HuH-7 (cell line): ENCODE measurements around the gene MAMDC4.
"Not testable (repeated sequence)": the region's sequence is repeated elsewhere in the genome, so short reads cannot be mapped to it uniquely, and the experiment has no call there.

Experiments used
- DNase-seq: peaks from one replicate; pipeline ENCODE4 v3.0.0; 2011; ENCODE audit warnings: low spot score

The MAMDC4 gene

GRCh38 chr9:136825295-136826187 lies 26.6 kb upstream of the MAMDC4 start:
- DNase-seq, result no peak

GRCh38 chr9:136826188-136826541 lies 26.0 kb upstream of the MAMDC4 start:
- no peak for DNase-seq

- DNase-seq, result no peak
Measured at GRCh38 chr9:136826703-136827582, 25.2 kb upstream of the MAMDC4 start.

- no peak for DNase-seq
Measured at GRCh38 chr9:136827794-136828473, 24.2 kb upstream of the MAMDC4 start.

GRCh38 chr9:136828474-136829140 lies 23.5 kb upstream of the MAMDC4 start:
- no peak for DNase-seq

GRCh38 chr9:136829412-136829811 lies 22.7 kb upstream of the MAMDC4 start:
- no peak for DNase-seq

- DNase-seq, result no peak
Measured at GRCh38 chr9:136829981-136830885, 21.9 kb upstream of the MAMDC4 start.

GRCh38 chr9:136831002-136831719 lies 21.0 kb upstream of the MAMDC4 start:
- DNase-seq, result no peak

- DNase-seq, result no peak
Measured at GRCh38 chr9:136831720-136832104, 20.4 kb upstream of the MAMDC4 start.

- DNase-seq, result no peak
Measured at GRCh38 chr9:136832581-136832980, 19.6 kb upstream of the MAMDC4 start.

- DNase-seq, result not testable (repeated sequence)
Measured at GRCh38 chr9:136833381-136834048, 18.6 kb upstream of the MAMDC4 start.

GRCh38 chr9:136835162-136835931 lies 16.8 kb upstream of the MAMDC4 start:
- DNase-seq, result no peak

- DNase-seq, result no peak
Measured at GRCh38 chr9:136835932-136836904, 15.9 kb upstream of the MAMDC4 start.

- DNase-seq, result no peak
Measured at GRCh38 chr9:136837146-136837855, 14.8 kb upstream of the MAMDC4 start.

- DNase-seq, result not testable (repeated sequence)
Measured at GRCh38 chr9:136837856-136838277, 14.3 kb upstream of the MAMDC4 start.

GRCh38 chr9:136838314-136839228 lies 13.6 kb upstream of the MAMDC4 start:
- DNase-seq, result no peak
